Activated naive CD4-positive, alpha-beta T cell treated with anti-CD3 and anti-CD28 coated beads, Interleukin-2, amount 50 U/mL, for 24 hours (primary cell): ENCODE results near the gene JAKMIP2.
"Not testable (repeated sequence)": the region's sequence is repeated elsewhere in the genome, so short reads cannot be mapped to it uniquely, and the experiment has no call there.

Source experiments
- H3K27ac Mint-ChIP-seq: one replicate; pipeline ENCODE4 v1.8.0; 2021; ENCODE audit warnings: mild to moderate bottlenecking, mixed read lengths
- H3K27me3 Mint-ChIP-seq: one replicate; pipeline ENCODE4 v1.8.0; 2021; ENCODE audit warnings: mixed read lengths
- H3K36me3 Mint-ChIP-seq: one replicate; pipeline ENCODE4 v1.8.0; 2021; ENCODE audit warnings: mixed read lengths
- H3K4me1 Mint-ChIP-seq: one replicate; pipeline ENCODE4 v1.8.0; 2021; ENCODE audit warnings: mixed read lengths
- H3K4me3 Mint-ChIP-seq: one replicate; pipeline ENCODE4 v1.8.0; 2021; ENCODE audit warnings: mild to moderate bottlenecking, mixed read lengths
- H3K9me3 Mint-ChIP-seq: one replicate; pipeline ENCODE4 v1.8.0; 2021; ENCODE audit warnings: mixed read lengths

JAKMIP2 gene

DNA sequence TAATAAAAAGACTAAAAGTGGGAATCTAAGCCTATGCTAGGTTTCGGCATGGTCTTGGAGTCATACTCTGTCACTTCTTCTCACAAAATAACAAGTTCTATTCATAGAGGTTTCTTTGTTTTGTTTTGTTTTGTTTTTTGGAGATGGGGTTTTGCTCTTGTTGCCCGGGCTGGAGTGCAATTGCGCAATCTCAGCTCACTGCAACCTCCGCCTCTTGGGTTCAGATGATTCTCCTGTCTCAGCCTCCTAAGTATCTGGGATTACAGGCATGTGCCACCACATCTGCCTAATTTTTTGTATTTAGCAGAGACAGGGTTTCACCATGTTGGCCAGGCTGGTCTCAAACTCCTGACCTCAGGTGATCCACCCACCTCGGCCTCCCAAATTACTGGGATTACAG lies 147.1 kb downstream of the JAKMIP2 start:
- H3K9me3 Mint-ChIP-seq, H3K36me3 Mint-ChIP-seq, H3K27ac Mint-ChIP-seq, H3K4me1 Mint-ChIP-seq, H3K27me3 Mint-ChIP-seq, H3K4me3 Mint-ChIP-seq: not testable (repeated sequence)

- Mint-ChIP-seq H3K4me3 (no peak overlapping the region), H3K36me3 (no peaks in the 10 kb centered on the region), H3K27ac (no peak overlapping the region), H3K9me3 (no peaks in the 10 kb centered on the region), H3K27me3 (no peaks in the 10 kb centered on the region), H3K4me1 (no peaks in the 10 kb centered on the region)
Observed at GRCh38 chr5:147633173-147633572, 149.4 kb downstream of the JAKMIP2 start.

DNA sequence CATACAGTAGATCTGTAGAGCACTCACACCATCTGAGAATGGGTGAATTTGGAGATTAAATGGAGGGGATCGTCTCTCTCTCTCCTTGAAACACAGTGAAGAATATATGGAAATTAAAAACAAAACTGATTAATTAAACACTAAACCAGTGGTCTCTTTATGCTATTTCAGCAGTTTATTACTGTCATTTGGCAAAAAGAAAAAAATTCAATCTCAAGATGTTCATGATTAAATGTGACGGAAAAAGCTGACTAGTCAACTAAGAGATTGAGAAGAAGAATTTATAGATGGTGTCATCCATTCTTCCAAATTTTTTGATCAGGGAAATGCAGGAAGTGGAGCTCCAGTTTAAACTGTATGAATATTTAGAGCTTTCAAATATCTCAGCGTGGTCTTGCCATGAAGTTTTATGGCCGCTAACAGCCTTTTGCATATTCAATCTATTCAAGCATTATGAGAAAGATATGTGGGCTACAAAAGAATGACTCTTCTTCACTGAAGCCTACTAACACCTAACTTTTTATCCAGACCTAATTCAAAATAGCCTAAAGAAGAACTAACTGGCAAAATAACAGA lies 151.0 kb downstream of the JAKMIP2 start:
- Mint-ChIP-seq H3K4me3 (no peak overlapping the region), H3K27me3 (no peaks in the 10 kb centered on the region), H3K9me3 (no peaks in the 10 kb centered on the region), H3K4me1 (no peaks in the 10 kb centered on the region), H3K36me3 (peaks cover 4% of the 10 kb centered on the region), H3K27ac (no peak overlapping the region)

GRCh38 chr5:147629196-147629595 lies 153.3 kb downstream of the JAKMIP2 start:
- H3K4me1 Mint-ChIP-seq, result no peaks in the 10 kb centered on the region

DNA sequence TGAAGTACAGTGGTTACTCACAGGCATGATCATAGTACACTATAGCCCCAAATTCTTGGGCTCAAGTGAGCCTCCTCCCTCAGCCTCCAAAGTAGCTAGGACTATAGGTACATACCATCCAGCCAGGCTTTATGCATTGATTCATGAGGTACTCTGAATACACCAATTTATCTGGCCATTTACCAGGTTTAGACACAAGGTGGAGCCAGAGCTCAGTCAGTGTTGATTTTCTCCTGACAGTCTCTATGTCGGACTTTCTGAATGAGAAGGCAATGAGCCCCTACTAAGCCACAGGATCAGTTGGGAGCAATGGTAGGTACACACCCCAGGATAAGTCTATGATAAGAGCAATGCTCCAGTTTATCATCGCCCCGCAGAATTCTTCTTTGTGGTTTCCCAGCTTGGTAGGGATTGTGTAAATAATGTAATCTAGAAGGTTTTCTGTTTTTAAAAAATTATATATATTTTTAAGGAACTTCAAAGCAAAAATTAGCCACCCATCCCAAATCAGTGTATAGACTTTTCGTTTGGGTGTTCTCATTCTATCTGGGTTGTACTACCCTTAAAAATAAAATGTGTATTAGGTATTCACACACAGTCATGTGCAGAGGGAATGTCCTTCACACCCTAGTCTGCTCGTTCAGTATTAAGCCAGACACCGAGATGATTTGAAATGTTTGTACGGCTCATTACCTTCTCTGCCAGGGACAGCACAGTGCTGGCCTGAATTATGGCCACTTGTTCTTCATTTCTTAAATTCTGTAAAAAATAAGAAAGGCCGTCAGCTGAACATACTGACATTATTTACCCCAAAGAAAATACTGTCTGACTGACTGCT lies 154.3 kb downstream of the JAKMIP2 start:
- Mint-ChIP-seq H3K36me3 (peaks cover 4% of the 10 kb centered on the region), H3K27ac (no peak overlapping the region), H3K9me3 (no peaks in the 10 kb centered on the region), H3K4me1 (no peaks in the 10 kb centered on the region), H3K27me3 (no peaks in the 10 kb centered on the region), H3K4me3 (no peak overlapping the region)

More at GRCh38 chr5:147629196-147629595, 153.3 kb downstream of the JAKMIP2 start:
- no peak overlapping the region for H3K4me3 Mint-ChIP-seq
- no peak overlapping the region for H3K27ac Mint-ChIP-seq
- H3K9me3 Mint-ChIP-seq, result no peaks in the 10 kb centered on the region
- H3K36me3 Mint-ChIP-seq, result peaks cover 4% of the 10 kb centered on the region
- H3K27me3 Mint-ChIP-seq, result no peaks in the 10 kb centered on the region

- Mint-ChIP-seq H3K27ac (no peak overlapping the region), H3K4me3 (no peak overlapping the region), H3K36me3 (peaks cover 4% of the 10 kb centered on the region), H3K27me3 (no peaks in the 10 kb centered on the region), H3K4me1 (no peaks in the 10 kb centered on the region), H3K9me3 (no peaks in the 10 kb centered on the region)
Observed at GRCh38 chr5:147626464-147626863, 156.1 kb downstream of the JAKMIP2 start.

GRCh38 chr5:147621016-147621415 lies 161.5 kb downstream of the JAKMIP2 start:
- peaks cover 3% of the 10 kb centered on the region for H3K36me3 Mint-ChIP-seq
- H3K4me3 Mint-ChIP-seq, result no peak overlapping the region
- no peaks in the 10 kb centered on the region for H3K4me1 Mint-ChIP-seq
- no peak overlapping the region for H3K27ac Mint-ChIP-seq
- no peaks in the 10 kb centered on the region for H3K9me3 Mint-ChIP-seq
- no peaks in the 10 kb centered on the region for H3K27me3 Mint-ChIP-seq

DNA sequence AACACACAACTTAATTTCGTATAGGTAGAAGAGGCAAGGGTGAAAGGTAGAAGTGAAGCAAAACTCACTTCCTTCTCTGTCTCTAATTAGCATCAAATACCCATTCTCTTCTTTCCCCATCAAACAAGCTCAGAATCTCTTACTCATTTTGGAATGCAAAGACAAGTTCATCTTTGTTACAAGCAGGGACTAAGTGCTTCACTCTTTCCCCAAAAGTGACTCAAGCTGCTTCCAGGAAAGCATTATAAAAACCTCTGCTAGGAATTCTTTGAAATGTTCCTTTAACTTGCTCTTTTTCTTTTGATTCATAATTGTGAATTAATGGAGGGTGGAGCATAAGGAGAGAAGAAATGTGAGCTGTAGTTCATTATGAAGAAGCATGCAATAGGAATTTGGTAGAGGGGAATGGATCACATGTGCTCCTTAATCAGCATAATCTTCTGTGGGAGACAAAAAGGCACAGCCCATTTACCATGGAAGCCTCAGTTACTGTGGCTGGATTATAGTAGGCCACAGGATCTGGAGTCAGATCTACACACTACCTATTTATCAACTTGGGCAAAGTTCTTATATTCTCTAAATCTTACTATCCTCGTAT lies 163.1 kb downstream of the JAKMIP2 start:
- Mint-ChIP-seq H3K9me3 (no peaks in the 10 kb centered on the region), H3K36me3 (peaks cover 7% of the 10 kb centered on the region), H3K4me3 (no peak overlapping the region), H3K27me3 (no peaks in the 10 kb centered on the region), H3K4me1 (no peaks in the 10 kb centered on the region), H3K27ac (no peak overlapping the region)

DNA sequence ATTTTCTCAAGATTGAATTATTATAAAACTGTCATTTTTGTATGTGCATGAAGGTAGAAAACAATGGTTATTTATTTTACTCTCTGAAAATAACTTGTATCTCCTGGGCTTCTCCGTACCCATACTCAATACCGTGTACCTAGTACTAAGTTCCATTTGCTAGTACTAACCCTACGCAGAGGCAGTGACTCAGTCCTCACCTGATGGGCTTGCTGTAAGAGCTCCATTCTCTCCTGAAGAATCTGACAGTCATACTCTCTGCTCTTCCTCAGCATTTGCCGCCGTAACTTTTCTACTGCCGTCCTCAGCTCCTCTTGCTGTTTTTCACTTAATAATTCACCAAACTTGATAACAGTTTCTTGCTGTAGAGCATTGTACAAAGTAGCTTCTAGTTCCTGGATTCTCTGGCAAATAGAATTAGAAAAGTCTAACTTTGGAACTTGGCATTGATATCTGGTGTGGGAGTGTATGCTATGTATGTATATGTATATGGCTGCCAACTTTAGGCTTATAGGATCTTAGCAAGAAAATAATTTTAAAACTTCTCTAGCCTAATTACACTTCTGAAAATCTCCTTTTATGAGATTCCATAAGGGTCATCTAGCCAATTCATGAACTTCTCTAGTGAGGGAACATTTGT lies 164.7 kb downstream of the JAKMIP2 start:
- no peaks in the 10 kb centered on the region for H3K27me3 Mint-ChIP-seq
- H3K9me3 Mint-ChIP-seq, result no peaks in the 10 kb centered on the region
- H3K4me3 Mint-ChIP-seq, result no peak overlapping the region
- peaks cover 7% of the 10 kb centered on the region for H3K36me3 Mint-ChIP-seq
- H3K4me1 Mint-ChIP-seq, result no peaks in the 10 kb centered on the region
- H3K27ac Mint-ChIP-seq, result no peak overlapping the region

GRCh38 chr5:147617191-147617606 lies 165.3 kb downstream of the JAKMIP2 start:
- no peaks in the 10 kb centered on the region for H3K27me3 Mint-ChIP-seq
- H3K4me1 Mint-ChIP-seq, result no peaks in the 10 kb centered on the region
- no peaks in the 10 kb centered on the region for H3K9me3 Mint-ChIP-seq
- H3K27ac Mint-ChIP-seq, result no peak overlapping the region
- peaks cover 7% of the 10 kb centered on the region for H3K36me3 Mint-ChIP-seq
- no peak overlapping the region for H3K4me3 Mint-ChIP-seq

GRCh38 chr5:147616421-147616820 lies 166.1 kb downstream of the JAKMIP2 start:
- no peaks in the 10 kb centered on the region for H3K27me3 Mint-ChIP-seq
- no peak overlapping the region for H3K4me3 Mint-ChIP-seq
- no peaks in the 10 kb centered on the region for H3K4me1 Mint-ChIP-seq
- no peaks in the 10 kb centered on the region for H3K9me3 Mint-ChIP-seq
- peaks cover 8% of the 10 kb centered on the region for H3K36me3 Mint-ChIP-seq
- H3K27ac Mint-ChIP-seq, result no peak overlapping the region

DNA sequence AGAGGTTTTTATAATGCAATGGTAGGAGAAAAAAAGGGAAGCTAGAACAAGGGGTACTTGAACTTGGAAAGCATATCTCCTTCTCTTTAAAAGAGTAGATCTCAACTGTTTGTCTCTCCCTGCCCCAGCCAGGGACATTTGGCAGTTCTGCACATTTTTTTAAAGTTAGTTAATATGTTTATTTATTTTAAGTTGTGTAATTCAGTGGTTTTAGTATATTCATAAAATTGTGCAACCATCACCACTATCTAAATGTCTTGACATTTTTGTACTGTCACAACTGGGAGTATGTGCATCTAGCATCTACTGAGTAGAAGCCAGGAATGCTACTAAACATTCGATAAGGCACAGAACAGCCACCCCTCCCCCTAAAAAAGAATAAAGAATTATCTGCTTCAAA lies 169.2 kb downstream of the JAKMIP2 start:
- Mint-ChIP-seq H3K27ac (no peak overlapping the region), H3K36me3 (peaks cover 8% of the 10 kb centered on the region), H3K4me3 (no peak overlapping the region), H3K4me1 (no peaks in the 10 kb centered on the region), H3K27me3 (no peaks in the 10 kb centered on the region), H3K9me3 (no peaks in the 10 kb centered on the region)

GRCh38 chr5:147611483-147611882 lies 171.0 kb downstream of the JAKMIP2 start:
- Mint-ChIP-seq H3K4me3 (no peak overlapping the region), H3K27ac (no peak overlapping the region), H3K9me3 (no peaks in the 10 kb centered on the region), H3K36me3 (peaks cover 6% of the 10 kb centered on the region), H3K27me3 (no peaks in the 10 kb centered on the region), H3K4me1 (no peaks in the 10 kb centered on the region)

DNA sequence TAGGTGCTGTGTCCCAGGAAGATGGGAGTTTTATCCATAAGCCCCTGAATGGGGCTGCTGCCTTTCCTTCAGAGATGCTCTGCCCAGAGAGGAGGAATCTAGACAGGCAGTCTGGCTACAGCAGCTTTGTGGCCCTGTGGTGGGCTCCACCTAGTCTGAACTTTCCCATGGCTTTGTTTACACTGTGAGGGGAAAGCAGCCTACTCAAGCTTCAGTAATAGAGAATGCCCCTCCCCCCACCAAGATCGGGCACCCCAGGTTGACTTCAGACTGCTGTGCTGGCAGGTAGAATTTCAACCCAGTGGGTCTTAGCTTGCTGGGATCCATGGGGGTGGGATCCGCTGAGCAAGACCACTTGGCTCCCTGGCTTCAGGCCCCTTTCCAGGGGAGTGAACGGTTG lies 171.7 kb downstream of the JAKMIP2 start:
- H3K4me3 Mint-ChIP-seq, result no peak overlapping the region
- H3K36me3 Mint-ChIP-seq, result peaks cover 3% of the 10 kb centered on the region
- no peak overlapping the region for H3K27ac Mint-ChIP-seq
- H3K9me3 Mint-ChIP-seq, result no peaks in the 10 kb centered on the region
- no peaks in the 10 kb centered on the region for H3K4me1 Mint-ChIP-seq
- no peaks in the 10 kb centered on the region for H3K27me3 Mint-ChIP-seq

GRCh38 chr5:147601652-147602051 lies 180.9 kb downstream of the JAKMIP2 start:
- Mint-ChIP-seq H3K36me3 (peaks cover 4% of the 10 kb centered on the region), H3K27ac (no peak overlapping the region), H3K4me1 (no peaks in the 10 kb centered on the region), H3K27me3 (no peaks in the 10 kb centered on the region), H3K4me3 (no peak overlapping the region), H3K9me3 (no peaks in the 10 kb centered on the region)

- Mint-ChIP-seq H3K27me3 (no peaks in the 10 kb centered on the region), H3K36me3 (peaks cover 7% of the 10 kb centered on the region), H3K9me3 (no peaks in the 10 kb centered on the region), H3K4me1 (no peaks in the 10 kb centered on the region), H3K4me3 (no peak overlapping the region), H3K27ac (no peak overlapping the region)
Observed at GRCh38 chr5:147591120-147591519, 191.4 kb downstream of the JAKMIP2 start.
